Measurements from ENCODE around the gene RAP2A.
A peak's percentile ranks its signal among the peaks of the same experiment; 100 is the strongest.

RAP2A gene

DNA sequence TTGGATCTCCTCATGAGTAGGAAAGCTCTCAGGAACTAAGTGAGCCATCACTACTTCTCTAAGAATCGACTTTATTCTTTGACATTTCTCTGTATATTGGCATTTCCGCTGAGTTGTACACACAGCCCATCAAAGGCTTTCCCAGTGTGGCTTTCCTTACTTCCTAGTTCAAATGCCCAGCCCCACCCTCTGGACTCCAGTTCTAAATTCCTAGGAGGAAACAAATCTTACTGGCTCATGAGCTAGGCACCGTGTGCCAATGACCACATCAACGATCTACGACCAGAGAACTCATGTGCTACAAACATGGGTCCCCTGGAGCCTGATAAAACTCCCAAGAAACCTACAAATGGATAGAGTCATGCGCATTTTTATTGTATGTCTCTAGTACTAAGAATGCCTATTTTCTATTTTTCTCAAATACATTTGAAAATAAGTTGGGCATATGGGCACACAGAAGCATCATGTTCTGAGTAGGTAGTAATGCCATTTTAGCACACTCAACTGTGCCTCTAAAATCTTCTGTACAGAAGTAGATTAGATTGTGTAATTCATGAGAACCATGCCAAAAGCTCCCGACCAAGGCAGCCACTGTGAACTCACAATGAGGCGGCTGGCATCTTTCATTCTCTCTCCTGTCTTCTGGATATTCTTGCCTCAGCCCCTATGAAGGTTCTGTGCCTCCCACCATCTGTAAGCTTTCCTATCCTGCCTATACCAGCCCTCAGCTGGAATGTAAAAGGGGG, 10.5 kb upstream of the RAP2A start:
- DNase-seq = no peak

DNA sequence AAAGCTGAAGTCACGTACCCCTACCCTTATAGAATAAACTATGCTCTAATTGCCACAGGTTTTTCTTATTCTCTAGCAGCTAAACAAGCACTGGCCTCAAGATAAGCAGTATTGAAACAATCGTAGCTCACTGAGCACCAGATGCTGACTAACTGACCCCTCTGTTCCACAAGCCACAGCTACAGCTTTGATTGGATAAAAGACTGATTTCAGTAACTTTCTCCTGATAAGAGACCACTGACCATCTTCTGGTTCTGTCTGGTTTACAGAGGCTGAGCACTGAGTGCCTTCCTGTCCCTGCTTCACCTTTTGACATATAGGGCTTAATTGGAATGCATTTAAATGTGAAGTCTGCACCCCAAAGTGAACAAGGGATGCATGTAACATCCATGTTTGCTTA, 8.4 kb upstream of the RAP2A start:
- DNase-seq = no peak

DNA sequence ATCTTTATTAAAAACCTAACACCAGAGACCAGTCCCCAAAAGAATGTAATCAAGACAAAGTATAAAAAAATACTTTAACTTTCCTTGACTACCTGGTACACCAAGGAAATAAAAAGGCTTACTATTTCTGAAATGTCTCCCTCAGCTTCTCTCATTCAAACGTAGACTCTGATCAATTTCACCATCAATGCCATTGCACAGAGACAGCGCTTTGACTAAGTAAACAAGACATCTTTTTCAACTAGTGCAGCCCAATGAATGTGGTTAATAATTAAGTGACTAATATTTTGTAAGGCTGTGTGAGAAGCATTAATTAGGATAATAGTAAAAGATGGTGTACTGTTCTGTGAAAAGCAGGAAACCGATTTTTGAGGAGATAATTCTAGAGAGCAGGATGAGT, 7.3 kb upstream of the RAP2A start:
- no peak for DNase-seq

DNA sequence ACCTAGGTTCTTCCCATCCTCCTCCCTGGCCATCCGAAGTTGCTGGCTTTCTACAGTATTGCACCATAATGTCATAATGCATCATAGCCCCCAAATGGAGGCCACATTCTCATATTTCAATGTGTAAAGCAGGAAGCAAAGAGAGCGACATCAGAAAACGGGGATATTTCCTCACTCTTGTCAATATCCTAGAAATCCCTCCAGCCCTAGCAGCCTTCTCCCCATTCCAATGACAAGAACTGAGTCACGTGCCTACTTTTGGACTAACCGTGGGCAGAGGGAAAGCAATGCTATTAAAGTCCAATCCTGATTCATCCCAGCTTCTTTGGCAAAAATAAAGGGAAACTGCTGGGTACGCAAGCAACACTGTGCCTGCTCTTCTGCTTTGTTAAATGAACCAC, 4.3 kb upstream of the RAP2A start:
- DNase-seq = no peak

DNA sequence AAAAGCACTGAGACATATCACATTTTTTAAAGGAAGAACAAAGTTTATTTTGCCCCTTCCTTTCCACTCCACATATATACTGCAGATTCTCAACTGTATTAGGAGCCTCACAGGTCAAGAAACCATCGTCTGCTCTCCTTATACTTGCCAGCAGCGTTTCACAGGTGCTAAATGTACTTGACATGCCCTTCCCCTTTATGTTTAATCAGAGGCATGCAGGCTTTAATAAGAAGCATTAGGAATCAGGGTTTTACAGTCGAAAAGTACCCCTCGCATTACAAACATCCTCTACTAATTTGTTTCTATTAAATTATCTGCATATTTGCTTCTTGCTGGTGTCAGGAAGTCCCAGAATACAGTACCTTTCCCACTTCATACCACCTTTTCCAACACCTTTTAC, 3.7 kb upstream of the RAP2A start:
- no peak for DNase-seq

DNA sequence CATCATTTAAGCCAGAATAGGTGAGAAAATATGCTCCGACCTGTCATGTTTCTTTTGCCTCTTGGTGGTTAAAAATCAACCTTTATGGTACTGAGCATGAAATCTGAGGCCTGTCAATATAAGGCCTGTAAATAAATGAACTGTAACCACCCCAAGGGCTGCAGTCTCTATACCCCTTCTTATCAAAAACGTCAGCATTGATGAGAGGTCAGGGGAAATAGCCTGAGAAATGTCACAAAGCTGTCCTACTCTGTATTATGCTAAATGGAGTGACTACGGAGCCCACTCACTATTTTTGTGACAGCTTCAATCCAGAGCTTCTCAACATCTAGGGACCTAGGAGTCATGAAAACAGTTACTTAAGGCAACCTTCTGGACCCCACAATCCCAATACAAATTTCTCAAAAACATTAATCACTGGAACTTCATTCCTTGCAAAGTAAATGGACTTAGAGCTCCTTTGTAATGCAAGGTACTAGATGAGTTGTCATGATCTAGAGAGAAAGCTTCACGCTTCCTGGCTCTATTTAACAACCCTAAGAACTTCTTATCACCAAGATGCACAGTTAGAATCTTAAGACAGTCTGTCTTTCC, 2.7 kb upstream of the RAP2A start:
- DNase-seq = no peak

DNA sequence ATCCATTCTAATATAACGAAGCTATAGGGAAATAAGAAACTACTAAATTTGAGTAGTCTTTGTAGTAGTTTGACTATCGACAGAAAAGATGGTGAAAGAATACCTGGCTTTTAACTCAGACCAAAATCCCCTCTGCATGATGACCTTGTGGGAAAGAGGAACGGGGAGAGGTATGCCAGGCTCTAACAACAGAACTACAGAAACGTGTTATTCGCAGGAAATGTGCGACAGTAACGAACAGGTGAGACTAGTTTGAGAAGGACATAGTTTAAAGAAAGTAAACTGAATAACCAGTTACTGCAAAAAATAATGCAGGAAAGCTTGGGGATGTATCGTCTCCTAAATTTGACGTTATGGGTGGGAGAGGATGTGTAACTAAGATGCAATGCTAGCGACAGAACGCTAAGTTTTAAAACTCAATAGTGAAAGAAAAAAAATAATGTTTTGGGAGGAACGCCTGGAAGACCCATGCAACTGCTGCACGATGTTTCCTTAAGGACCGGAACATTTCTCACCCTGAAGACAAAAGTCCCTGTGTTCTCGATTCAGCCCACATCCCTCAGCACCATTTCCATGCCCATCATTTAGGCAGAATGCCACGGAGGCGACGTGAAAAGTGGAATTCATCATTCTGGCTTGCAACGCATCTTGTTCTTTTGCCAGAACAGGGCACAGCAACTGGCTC, 1.6 kb upstream of the RAP2A start:
- DNase-seq = no peak

DNA sequence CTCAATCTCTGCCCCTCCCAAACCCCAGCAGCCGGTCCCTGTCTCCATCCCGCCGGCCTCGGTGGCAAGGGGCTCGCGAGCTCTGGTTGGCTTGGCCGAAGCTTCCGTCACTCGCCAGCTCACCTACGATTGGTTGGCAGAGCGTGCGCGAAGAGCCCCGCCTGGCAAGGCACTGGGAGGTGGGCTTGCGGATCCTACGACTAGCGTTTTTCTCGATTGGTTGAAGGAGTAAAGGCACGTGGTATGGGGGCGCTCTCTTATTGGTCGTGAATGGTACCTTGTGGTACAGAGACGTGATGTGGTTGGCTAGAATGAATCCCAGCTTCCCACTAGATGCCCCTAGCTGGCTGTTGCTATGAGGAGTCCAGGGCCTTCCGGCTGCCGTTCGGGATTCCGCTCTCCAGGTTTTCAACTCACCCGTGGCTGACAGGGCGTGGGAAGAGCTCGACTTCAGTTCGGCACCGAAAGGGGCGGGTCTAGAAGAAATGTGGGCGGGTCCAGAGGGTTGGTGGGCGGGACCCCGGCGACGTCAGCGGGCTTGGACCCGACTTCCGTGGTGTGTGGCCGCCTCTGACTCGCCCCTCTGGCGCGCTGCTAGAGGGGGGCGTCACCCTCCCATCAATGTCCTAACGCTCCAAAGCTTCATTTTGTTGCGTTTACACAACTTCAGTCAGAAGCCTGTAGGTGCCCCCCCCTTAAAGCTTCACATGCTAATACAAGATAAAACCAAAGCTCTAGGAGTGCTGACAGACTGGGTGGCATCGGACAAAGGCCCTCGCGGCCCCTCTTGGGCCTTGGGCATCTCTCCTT, 847 bp upstream of the RAP2A start:
- DNase-seq = peak; percentile 98

DNA sequence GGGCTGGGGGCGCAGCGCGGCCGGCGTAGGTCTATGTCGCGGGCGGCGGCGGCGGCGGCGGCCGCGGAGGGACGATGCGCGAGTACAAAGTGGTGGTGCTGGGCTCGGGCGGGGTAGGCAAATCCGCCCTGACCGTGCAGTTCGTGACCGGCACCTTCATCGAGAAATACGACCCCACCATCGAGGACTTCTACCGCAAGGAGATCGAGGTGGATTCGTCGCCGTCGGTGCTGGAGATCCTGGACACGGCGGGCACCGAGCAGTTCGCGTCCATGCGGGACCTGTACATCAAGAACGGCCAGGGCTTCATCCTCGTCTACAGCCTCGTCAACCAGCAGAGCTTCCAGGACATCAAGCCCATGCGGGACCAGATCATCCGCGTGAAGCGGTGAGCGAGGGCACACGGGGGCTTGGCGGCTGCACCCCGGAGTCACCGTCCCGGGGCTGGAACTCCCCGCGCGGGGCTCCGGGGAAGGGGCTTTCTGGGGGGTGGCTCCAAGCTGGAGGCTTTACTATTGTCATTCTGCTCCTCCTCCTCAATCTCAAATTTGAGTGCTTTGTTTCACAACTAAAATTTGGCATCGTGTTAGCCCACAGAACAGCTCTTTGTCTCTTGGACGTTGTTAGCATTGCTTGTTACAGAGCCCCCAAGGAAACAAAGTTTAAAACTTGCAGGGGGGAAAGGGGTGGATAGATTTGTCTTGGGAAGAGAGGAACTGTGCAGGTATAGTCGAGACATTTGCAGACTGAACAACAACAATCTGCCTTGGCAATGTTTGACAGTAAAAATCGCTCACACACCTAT, 630 bp downstream of the RAP2A start:
- peak; percentile 45 for DNase-seq

DNA sequence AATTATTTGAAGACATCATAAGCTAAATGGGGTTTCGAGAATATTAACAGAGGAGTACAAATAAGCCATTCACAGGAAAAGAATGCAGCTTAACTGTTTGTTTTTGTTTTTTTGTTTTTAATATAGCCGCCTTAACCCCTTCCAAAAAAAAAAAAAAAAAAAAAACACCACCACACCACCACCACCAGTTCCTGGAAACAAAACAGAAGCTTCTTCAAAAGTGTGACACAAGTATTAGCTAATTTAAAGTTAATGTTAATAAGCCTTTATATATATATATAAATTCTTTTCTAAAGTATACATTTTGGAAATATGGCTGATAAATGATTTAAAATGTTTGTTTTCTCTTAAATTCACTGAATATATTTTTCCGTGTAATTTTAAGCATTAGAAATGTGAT, 1.4 kb downstream of the RAP2A start:
- no peak for DNase-seq

DNA sequence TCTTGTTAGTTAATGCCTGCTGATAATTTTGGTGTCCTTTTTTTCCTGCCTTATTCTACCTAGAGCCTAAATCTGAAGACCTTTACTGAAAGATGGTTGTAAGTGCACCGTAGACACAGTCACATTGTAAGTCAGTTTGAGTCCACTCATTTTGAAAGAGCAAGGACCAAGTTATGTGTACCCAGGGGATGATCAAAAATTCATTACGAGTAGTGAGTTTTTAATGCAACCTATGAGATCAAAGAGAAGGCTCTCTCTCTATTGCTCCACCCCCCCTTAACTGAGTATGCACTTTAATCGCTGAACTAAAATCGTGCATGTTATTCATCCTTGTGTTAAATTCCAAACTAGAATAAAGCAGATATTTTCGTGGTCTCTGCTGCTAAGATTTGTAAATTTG, 1.8 kb downstream of the RAP2A start:
- no peak for DNase-seq

DNA sequence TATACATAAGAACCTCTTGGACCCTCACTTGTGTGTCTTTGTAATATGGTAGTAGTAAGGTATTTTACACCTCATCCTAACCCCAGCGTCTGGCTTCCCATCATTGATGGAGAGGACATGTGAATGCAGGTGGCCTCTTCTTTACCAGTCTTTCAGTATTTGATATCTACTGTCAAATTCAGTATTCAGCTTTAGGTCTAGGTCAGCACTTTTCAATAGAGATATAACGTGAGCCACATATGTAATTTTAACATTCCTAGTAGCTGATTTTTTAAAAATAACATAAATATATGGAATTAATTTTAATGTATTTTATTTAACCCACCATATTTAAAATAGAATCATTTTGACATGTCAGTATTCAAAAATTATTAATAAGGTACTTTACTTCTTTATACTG, 2.9 kb downstream of the RAP2A start:
- no peak for DNase-seq

DNA sequence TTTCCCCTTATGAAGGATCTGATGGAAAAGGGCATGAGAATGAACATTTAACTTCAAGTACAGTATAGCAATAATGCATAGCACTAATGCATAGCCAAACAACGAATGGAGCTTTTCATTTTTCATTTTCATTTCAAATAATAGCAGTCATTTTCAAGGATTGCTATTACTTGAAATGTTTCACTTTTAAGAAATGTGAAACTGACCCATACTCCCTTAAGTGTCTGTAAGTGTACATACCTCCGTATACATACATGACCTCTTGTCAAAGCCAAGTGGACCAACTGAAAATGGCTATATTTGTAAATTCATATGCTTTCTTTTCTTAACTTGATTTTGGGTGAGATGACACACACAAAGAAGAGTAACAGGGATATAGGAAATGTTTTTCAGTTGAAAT, 3.8 kb downstream of the RAP2A start:
- no peak for DNase-seq

DNA sequence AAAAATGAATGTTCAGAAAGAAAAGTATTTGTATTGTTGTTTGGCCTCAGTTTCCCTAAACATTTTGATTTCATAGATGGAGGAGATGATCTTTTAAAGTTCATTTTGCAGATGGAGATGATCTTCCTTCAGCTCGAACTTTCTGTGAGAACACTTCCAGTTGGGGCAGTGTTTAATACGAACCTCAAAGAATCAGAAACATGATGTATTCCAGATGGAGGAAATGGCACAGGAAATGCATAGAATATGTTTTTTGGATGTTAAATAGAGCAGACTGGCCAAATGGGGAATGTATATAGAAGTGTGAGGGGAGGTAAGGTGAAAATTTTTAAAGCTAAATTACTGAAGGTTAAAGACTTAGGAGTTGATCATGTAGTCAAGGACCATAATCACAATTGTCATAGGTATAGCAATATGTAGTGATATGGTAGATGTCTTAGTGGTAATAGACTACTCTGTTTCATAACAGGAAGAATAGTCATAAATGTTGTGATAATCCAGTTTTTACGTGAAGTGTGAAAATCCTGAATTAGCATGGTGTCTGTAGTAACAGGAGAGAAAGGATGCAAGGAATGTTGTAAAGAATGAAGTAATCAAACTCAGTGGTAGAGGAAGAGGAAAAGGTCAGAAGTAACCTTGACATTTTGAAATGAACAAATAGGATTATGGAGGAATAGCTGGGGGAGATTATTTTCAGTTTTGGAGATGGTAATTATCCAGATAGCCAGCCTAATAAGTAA, 5.1 kb downstream of the RAP2A start:
- DNase-seq = no peak

DNA sequence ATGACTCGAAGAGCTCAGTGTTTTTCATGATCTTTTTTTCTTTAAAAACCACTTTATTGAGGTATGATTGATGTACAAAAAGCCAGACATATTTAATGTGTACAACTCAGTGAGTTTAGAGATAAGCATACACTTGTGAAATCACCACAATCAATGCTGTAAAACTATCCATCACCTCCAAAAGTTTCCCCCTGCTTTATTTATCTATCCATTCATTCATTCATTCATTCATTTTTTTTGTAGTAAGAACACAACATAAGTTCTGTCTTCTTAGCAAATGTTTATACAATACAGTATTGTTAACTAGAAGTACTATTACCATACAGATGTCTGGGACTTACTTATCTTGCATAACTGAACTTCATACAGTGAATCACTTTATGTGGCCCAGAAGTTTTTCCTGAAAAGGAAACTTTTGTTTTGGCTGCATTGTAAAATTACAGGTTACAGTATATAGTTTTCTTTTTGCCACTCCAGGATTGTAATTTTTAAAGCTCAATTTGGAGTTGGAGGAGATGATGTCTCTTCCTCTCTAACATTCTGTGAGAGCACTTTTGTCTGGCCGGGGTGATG, 6.7 kb downstream of the RAP2A start:
- no peak for DNase-seq

DNA sequence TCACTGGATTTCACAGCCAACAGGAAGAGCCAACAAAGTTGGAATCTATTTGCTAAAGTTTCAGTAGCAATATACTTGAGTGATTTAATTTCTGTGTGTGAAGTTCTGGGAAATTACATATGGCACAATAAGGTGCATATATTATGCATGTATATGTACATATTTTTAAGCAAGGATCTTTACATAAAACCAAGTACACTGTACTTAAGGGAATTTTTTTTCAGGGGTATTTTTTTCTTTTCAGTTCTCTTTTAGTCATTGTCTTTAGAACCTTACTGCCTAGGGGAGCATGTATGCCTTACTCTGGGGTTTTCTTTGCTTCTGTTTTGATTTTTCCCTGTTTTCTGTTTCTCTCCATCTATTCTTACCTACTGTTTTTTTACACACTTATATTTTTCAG, 7.4 kb downstream of the RAP2A start:
- no peak for DNase-seq

DNA sequence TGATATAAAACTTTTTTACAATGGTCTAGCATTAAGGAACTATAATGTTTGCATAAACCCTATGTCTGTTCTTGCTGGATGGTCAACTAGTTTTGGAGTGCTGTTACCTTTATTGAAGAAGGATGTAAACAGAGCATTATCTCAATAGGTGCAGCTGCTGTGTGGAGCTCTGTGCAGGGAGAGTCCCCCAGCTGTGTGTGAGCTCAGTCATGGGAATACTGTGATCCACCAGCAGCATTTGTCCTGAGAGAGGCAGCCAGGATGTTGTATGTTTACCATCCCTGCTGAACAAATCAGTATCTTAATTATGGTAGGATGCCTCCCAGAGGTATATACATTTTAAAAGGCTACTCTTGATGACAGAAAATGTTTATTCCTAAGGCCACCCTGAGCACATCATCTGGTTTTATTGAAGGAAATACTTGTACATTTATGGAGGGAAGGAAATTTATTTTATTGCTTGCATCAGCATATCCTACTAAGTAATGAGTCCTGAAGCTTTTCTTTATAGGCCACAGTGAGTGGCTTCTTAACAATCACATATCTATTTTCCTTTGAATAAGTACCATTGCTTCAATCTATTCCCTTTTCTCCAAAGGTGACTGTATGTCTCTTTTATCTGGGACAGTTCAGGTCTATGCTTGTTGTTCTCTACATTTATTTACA, 11.7 kb downstream of the RAP2A start:
- DNase-seq = no peak

DNA sequence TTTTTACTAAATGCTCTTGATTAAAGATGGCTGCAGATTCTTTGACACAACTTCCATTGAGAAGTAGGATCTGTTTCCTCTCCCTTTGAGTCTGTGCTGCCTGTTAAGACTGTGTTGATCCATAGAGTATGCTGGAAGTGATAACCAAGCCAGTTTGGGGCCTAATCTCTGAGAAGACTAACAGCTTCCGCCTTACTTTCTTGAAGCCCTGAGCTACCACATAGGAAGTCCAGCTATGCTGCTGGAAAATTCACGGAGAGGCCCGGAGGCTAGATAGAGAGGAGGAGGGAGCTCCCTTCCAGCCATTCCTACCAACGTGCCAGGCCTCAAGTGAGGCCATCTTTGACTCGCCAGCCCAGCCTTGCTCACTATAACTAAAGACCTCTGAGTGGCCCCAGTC, 12.5 kb downstream of the RAP2A start:
- no peak for DNase-seq

DNA sequence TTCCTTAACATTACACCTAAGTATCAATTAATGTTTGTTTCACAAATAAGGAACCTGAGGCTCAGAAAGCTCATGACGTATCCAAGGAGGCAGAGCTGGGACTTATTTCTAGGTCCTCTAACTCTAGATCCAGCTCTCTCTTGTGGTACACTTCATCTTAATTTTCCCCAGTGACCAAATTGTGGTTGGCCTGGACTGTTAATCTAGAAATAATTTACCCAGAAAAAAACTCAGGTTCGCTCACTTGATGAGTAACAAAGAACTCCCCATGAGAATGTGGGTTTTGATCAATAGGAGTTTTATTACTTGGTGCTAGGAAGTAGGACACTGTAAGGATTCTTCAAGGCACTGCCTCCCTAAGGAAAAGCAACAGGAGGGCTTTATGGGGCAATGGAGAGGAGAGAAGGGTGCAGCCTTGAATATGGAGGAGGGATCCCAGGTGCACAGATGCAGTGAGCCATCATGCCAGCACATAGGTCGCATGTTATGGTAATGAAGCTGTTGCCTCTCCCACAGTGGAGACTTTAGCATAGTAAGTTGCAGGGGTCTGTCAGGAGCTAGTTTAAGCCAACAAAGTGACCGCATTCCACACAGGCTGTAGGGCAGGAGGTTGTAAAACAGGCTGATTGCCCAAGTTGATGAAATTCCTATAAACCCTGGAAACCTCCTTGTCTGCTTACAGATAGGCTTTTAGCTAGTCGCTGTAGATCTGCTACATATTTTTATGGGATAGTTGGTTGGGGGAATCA, 14.7 kb downstream of the RAP2A start:
- no peak for DNase-seq

DNA sequence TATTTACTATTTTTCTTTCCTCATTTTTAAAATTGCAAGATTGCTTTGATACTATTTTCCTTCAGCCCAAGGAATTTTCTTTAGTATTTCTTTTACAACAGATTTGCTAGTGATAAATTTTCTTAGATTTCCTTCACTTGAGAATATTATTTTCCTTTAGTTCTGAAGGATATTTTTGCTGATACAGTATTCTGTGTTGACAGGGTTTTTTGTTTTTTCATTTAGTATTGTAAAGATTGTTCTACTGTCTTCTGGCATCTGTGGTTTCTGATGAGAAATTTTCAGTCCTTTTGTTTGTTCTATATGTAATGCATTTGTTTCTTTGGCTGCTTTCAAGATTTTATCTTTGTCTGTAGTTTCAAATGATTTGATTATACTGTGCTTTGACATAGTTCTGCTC, 20.7 kb downstream of the RAP2A start:
- no peak for DNase-seq
